IPS-18a (cell line): ENCODE data around the gene CACFD1.

Experiments
- H3K27ac ChIP-seq: one replicate; pipeline ENCODE4 v1.5.1; 2013; ENCODE audit warnings: low read length
- H3K27me3 ChIP-seq: one replicate; pipeline ENCODE4 v1.6.1; 2013; ENCODE audit warnings: mild to moderate bottlenecking, low read length; ENCODE audit not compliant: control insufficient read depth, insufficient read depth
- H3K36me3 ChIP-seq: one replicate; pipeline ENCODE4 v1.6.1; 2013; ENCODE audit warnings: low read depth, low read length; ENCODE audit not compliant: control insufficient read depth
- H3K4me1 ChIP-seq: one replicate; pipeline ENCODE4 v1.6.1; 2013; ENCODE audit warnings: low read depth, low read length; ENCODE audit not compliant: control insufficient read depth
- H3K4me3 ChIP-seq: one replicate; pipeline ENCODE4 v1.5.1; 2013; ENCODE audit warnings: low read length
- H3K9ac ChIP-seq: one replicate; pipeline ENCODE4 v1.6.1; 2013; ENCODE audit warnings: mild to moderate bottlenecking, low read length, moderate library complexity
- H3K9me3 ChIP-seq: one replicate; pipeline ENCODE4 v1.6.1; 2013; ENCODE audit warnings: low read depth, low read length; ENCODE audit not compliant: control insufficient read depth

CACFD1 gene

DNA sequence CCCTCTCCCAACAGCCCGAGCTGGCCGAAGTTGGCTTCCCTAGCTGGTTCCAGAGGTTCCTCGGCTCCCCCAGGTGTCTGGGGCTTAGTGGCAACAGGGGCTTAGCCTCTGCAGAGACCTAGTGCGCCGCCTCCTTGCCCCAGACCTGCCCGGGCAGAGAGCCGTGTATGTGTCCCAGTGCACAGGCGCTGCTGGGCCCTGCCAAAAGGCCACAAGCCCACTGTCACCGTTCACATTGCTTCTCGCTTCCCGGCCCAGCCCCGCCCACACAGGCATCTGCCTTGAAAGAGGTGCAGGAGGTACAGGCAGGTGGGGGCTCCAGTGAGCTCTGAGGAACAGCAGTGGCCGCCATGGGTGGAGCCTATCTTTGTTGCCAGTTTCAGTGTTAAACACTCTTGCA lies 2.5 kb upstream of the CACFD1 start:
- peaks cover 7% of the 10 kb centered on the region for H3K27me3 ChIP-seq
- H3K9ac ChIP-seq: no peak overlapping the region
- H3K4me3 ChIP-seq: no peak overlapping the region
- no peaks in the 10 kb centered on the region for H3K36me3 ChIP-seq
- no peak overlapping the region for H3K27ac ChIP-seq
- H3K4me1 ChIP-seq: peaks cover 4% of the 10 kb centered on the region
- no peaks in the 10 kb centered on the region for H3K9me3 ChIP-seq

DNA sequence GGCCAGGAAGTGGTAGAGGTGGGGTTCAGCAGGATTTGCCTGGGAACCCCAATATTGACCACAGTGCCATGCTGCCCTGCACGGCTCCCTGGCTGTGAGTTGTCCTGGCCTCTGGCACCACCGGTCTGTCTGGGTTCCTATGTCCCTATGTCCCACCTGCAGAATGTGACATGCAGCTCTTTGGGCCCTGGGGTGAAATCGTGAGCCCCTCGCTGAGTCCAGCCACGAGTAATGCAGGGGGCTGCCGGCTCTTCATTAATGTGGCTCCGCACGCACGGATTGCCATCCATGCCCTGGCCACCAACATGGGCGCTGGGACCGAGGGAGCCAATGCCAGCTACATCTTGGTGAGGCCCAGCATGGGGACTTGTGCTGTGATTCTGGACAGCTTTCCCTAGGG lies 2.0 kb upstream of the CACFD1 start:
- Histone ChIP-seq H3K27me3 (peaks cover 7% of the 10 kb centered on the region), H3K9me3 (no peaks in the 10 kb centered on the region), H3K27ac (no peak overlapping the region), H3K9ac (no peak overlapping the region), H3K36me3 (no peaks in the 10 kb centered on the region), H3K4me3 (no peak overlapping the region), H3K4me1 (peaks cover 4% of the 10 kb centered on the region)

DNA sequence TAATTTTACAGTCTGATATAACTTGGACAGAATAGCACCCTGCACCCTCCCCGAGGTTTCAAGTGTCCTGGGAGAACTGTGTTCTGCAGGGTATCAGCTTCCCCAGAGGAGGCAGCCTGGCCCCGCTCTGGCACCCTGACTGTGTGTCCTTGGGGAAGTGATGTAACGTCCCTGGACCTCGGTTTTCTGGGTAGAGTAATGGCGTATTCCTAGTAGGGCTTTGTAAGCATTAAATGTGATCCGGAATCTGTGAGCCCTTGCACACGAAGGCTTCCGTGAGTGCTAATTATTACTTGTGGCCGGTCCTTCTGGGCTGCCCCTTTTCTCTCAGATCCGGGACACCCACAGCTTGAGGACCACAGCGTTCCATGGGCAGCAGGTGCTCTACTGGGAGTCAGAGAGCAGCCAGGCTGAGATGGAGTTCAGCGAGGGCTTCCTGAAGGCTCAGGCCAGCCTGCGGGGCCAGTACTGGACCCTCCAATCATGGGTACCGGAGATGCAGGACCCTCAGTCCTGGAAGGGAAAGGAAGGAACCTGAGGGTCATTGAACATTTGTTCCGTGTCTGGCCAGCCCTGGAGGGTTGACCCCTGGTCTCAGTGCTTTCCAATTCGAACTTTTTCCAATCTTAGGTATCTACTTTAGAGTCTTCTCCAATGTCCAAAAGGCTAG lies 1.0 kb upstream of the CACFD1 start:
- H3K4me3 ChIP-seq: peak overlapping the region; percentile 75
- no peaks in the 10 kb centered on the region for H3K9me3 ChIP-seq
- no peak overlapping the region for H3K27ac ChIP-seq
- H3K9ac ChIP-seq: no peak overlapping the region
- peaks cover 7% of the 10 kb centered on the region for H3K27me3 ChIP-seq
- H3K4me1 ChIP-seq: peaks cover 4% of the 10 kb centered on the region
- H3K36me3 ChIP-seq: no peaks in the 10 kb centered on the region

DNA sequence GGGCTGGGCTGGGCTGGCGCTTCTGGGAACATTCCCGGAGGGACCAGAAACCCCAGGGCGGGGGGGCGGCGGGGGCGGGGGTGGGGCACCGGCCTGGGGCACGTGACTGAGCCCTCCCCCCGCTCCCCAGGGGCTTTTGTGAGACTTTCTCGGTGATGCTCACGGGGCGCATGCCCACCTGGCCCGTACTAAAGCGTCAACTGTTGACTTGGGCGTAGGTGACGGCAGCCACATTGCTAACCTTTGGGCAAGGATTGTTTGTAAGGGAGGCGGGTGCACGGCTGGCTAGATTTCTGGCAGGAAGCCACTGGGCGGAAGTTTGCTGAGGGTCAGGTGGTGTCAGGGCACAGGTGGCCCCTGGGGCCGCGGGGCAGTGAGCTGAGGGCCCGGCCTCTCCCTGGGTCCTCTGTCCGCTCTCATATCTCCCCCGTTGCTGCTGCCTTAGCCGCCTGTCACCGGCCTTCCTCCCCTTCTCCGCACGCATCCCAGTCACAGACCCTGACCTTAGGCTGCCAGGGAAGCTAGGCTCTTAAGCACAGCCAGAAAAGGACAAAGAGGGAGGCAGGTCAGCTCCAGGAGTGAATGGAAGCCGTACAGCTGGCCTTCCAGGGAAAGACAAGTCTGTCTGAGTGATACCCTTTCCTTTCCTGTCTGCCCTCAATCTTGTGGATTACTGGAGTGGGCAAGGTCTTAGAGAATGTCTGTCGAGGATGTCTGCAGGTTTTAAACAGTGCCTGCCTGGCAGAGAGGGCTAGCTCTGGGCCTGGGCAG lies 812 bp downstream of the CACFD1 start:
- H3K9ac ChIP-seq: peak overlapping the region; percentile 55
- H3K27me3 ChIP-seq: peaks cover 7% of the 10 kb centered on the region

DNA sequence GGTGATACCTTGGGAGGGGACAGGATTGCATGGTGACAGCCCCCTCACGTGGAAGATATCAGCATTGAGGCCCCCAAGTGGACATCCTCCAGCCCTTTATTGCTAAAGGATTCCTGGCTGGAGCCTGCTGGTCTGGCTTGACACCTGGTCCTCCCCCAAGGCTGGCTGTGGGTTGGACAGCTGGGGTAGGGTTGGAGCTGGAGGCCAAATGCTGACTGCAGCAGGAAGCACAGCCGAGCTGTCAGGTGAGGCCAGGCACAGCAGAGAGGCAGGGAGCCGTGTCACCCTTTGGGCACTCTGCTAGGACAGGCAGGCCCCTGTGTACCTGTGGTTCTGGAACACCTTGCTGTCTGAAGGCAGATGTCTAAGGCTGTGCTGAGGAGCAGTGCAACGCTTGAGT lies 2.2 kb downstream of the CACFD1 start:
- Histone ChIP-seq H3K36me3 (no peaks in the 10 kb centered on the region), H3K4me1 (peaks cover 4% of the 10 kb centered on the region), H3K4me3 (no peak overlapping the region), H3K27ac (no peak overlapping the region), H3K27me3 (peaks cover 7% of the 10 kb centered on the region), H3K9ac (no peak overlapping the region), H3K9me3 (no peaks in the 10 kb centered on the region)

More for the DNA sequence above, 812 bp downstream of the CACFD1 start:
- Histone ChIP-seq H3K9me3 (no peaks in the 10 kb centered on the region), H3K27ac (no peak overlapping the region), H3K4me3 (peak overlapping the region; percentile 72), H3K36me3 (no peaks in the 10 kb centered on the region), H3K4me1 (peaks cover 4% of the 10 kb centered on the region)

DNA sequence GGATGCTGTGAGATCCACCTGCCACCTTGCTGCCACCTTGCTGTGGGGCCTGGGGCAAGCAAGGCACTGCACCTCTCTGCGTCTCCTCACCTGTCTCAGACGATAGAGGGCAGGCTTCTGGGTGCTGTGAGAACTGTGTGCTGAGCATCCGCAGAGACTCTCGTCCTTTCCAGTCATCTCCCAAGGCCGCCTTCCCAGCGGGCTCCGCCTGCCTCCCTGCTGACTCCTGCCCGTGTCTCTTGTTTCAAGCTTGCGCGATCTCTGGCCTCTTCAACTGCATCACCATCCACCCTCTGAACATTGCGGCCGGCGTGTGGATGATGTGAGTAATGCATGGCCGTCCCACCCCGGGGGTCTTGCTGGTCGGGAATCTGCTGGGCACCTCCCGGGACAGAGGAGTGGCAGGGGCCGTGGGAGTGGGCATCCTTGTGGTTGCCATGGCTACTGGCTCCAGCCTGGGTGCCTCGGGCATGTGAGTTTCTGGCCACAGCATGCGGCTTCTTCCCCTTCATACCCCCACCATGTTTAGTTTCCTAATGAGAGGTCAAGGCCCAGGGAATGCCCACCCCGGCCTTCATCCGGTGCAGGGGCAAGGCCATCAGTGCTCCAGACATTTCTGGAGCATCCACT lies 3.6 kb downstream of the CACFD1 start:
- H3K36me3 ChIP-seq: no peaks in the 10 kb centered on the region
- no peak overlapping the region for H3K27ac ChIP-seq
- H3K27me3 ChIP-seq: peaks cover 7% of the 10 kb centered on the region
- peaks cover 4% of the 10 kb centered on the region for H3K4me1 ChIP-seq
- no peaks in the 10 kb centered on the region for H3K9me3 ChIP-seq
- no peak overlapping the region for H3K9ac ChIP-seq
- H3K4me3 ChIP-seq: no peak overlapping the region

DNA sequence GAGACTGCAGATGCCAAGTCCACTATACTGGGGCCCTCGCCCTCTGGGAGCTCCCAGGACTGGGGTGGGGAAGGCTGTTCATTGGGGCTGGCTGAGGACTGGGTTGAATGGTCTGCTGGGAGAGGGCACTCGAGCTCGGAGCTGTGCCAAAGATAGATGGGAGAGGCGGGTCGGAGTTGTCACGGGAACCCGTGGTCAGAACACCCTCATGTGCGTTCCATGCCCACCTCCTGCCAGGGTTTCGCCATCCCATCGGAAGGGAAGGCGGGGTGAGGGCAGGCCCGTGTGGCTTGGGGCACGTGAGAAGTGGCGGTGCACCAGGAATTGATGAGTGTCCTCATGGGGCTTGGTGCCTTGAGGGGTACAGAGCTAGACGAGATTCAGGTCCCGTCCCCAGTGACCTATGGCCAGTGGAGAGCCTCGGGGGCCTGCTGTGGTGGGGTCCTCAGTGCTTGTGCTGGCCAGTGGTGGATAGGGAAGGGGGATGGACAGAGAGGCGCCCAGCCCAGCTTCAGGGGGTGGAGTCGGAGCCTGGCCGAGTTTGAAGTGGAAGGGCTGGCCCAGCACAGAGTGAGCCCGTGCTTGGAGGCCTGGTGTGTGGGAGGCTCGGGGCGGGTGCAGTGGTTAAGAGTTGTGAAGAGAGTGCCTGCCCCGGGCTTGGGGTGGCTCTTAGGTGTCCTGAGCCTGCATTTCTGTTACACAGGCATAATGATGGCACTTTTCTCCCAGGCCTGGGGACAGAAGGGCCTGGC lies 4.3 kb downstream of the CACFD1 start:
- H3K36me3 ChIP-seq: no peaks in the 10 kb centered on the region
- H3K4me1 ChIP-seq: peaks cover 4% of the 10 kb centered on the region
- H3K9me3 ChIP-seq: no peaks in the 10 kb centered on the region
- no peak overlapping the region for H3K9ac ChIP-seq
- H3K4me3 ChIP-seq: no peak overlapping the region
- H3K27ac ChIP-seq: no peak overlapping the region
- H3K27me3 ChIP-seq: peaks cover under 1% of the 10 kb centered on the region

DNA sequence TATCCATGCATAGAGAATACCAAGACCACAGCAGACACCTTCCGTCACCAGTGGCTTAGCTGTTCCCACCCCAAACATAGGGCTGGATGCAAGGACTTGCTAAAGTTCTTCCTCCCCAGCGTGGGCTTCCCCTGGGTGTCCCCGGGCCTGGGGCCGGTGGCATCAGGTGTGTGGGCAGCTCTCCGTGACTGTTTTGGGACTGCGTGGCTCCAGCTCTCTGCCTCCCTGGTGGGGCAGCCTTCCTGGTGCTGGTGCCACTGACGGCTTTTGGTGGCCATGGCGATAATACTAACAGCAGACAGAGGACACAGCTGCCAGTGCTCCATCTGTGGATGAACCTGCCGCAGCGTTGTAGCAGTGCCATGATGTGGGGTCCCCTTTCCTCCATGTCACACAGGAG lies 4.9 kb downstream of the CACFD1 start:
- no peak overlapping the region for H3K9ac ChIP-seq
- H3K4me3 ChIP-seq: no peak overlapping the region
- H3K4me1 ChIP-seq: peaks cover 4% of the 10 kb centered on the region
- H3K27ac ChIP-seq: no peak overlapping the region
- H3K27me3 ChIP-seq: no peaks in the 10 kb centered on the region
- no peaks in the 10 kb centered on the region for H3K9me3 ChIP-seq
- H3K36me3 ChIP-seq: no peaks in the 10 kb centered on the region

DNA sequence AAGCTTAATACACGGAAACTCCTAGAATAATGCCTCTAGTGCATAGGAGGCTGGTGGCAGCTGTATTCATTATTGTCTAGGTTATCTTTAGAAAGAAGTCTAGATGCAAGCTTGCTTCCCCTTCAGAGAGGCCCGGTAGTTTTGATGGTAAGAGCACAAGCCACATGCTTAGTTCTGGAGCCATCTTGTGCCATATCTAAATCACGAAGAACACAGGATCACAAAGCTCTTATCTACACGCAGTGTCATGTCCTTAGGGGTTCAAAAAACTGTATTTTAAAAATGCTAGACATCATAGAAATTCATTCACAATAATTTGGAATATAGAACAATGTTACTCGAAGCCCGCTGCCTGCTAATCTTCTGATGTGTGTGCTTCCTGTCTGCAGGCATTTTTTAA lies 6.2 kb downstream of the CACFD1 start:
- H3K9me3 ChIP-seq: no peaks in the 10 kb centered on the region
- no peak overlapping the region for H3K27ac ChIP-seq
- H3K4me1 ChIP-seq: peaks cover 2% of the 10 kb centered on the region
- H3K9ac ChIP-seq: no peak overlapping the region
- H3K27me3 ChIP-seq: no peaks in the 10 kb centered on the region
- H3K4me3 ChIP-seq: no peak overlapping the region
- H3K36me3 ChIP-seq: no peaks in the 10 kb centered on the region

DNA sequence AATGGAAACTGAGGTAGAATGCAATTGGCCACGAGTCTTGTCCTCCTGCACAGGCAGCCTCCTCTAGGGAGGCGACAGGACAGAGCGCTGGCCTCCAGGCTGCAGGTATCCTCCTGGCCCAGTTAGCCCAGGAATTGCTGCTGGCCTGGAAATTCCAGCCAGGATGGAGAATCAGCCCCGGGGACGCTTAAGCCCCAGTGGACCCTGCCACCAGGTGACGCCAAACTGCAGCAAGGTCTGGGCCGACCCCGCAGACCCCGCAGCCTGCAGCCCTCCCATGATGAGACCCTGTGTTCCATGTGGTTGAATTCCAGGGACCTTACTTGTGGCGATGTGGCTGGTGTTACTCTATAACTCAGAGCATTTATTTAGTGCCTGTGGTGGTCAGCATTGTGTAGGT lies 7.3 kb downstream of the CACFD1 start:
- H3K4me1 ChIP-seq: no peaks in the 10 kb centered on the region
- no peaks in the 10 kb centered on the region for H3K27me3 ChIP-seq
- no peak overlapping the region for H3K9ac ChIP-seq
- no peaks in the 10 kb centered on the region for H3K9me3 ChIP-seq
- no peaks in the 10 kb centered on the region for H3K36me3 ChIP-seq
- H3K27ac ChIP-seq: no peak overlapping the region
- H3K4me3 ChIP-seq: no peak overlapping the region

DNA sequence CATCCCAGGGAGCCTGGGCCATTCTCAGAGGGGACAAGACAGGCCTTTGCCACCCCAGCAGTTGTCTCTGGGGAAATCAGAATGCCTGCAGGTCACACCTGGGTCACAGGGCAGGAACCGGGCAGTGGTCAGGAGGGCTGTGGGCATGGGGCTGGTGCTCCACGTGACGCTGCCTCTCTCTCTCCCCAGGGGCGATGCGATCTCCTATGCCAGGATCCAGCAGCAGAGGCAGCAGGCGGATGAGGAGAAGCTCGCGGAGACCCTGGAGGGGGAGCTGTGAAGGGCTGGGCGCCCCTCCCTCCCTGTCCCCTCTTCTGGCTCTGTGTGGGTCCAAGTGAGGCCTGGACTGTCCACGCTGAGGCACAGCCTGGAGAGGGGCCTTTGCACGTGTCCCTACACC lies 8.6 kb downstream of the CACFD1 start:
- Histone ChIP-seq H3K36me3 (peaks cover 4% of the 10 kb centered on the region), H3K4me1 (no peaks in the 10 kb centered on the region), H3K27ac (no peak overlapping the region), H3K4me3 (no peak overlapping the region), H3K9me3 (no peaks in the 10 kb centered on the region), H3K27me3 (no peaks in the 10 kb centered on the region), H3K9ac (no peak overlapping the region)
